Esophagus mucosa (tissue), 1 donor: Measurements from ENCODE around the gene NUB1. TPM values are rescaled to one million over a fixed set of nuclear protein-coding genes. Genes with fewer than 3 reads are reported as not detected.

Source experiments
- ATAC-seq: fragments of 200-7000 bp; cut with Tn5 transposase; one replicate; pipeline ENCODE4 v1.9.1; 2020
- total RNA-seq: library from RNA; stranded (reverse); gene quantifications from one replicate; pipeline ENCODE4 v1.2.4, GENCODE V29; 2023
- donor health status: DM: yes; HTN: yes; CAD: no.

Gene NUB1
- total RNA-seq, 1 donor from 2014 or later, result 19.8 TPM

- ATAC-seq, result peak; percentile 51
These were observed 27.8 kb upstream of the NUB1 start for GRCh38 chr7:151313857-151314256.

- no peak for ATAC-seq
These were observed 27.2 kb upstream of the NUB1 start for GRCh38 chr7:151314401-151314800.

GRCh38 chr7:151315038-151315655 is 26.5 kb upstream of the NUB1 start:
- peak; percentile 76 for ATAC-seq

- no peak for ATAC-seq
These were observed 24.7 kb upstream of the NUB1 start for GRCh38 chr7:151316896-151317295.

- no peak for ATAC-seq
These were observed 23.7 kb upstream of the NUB1 start for GRCh38 chr7:151317936-151318335.

GRCh38 chr7:151319189-151319588 is 22.4 kb upstream of the NUB1 start:
- no peak for ATAC-seq

GRCh38 chr7:151320263-151320845 is 21.3 kb upstream of the NUB1 start:
- no peak for ATAC-seq

- no peak for ATAC-seq
These were observed 20.3 kb upstream of the NUB1 start for GRCh38 chr7:151321341-151321740.

DNA sequence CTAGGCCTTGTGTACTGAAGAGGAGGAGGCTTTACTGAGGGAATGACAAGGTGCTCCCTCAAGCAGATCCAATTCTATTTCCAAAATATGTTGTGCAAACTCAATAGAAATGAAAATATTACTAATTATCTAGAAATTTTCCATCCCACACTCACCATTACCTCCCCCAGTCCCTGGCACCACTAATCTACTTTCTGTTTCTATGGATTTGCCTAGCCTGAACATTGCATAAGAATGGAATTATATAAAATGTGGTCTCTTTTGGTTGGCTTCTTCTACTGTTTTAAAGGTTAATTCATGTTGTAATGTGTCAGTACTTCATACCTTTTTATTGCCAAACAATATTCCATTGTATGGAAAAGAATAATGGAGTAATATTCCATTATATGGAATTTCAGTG is 18.7 kb upstream of the NUB1 start:
- no peak for ATAC-seq

GRCh38 chr7:151327022-151327421 is 14.6 kb upstream of the NUB1 start:
- no peak for ATAC-seq

GRCh38 chr7:151327659-151328058 is 14.0 kb upstream of the NUB1 start:
- ATAC-seq, result no peak

DNA sequence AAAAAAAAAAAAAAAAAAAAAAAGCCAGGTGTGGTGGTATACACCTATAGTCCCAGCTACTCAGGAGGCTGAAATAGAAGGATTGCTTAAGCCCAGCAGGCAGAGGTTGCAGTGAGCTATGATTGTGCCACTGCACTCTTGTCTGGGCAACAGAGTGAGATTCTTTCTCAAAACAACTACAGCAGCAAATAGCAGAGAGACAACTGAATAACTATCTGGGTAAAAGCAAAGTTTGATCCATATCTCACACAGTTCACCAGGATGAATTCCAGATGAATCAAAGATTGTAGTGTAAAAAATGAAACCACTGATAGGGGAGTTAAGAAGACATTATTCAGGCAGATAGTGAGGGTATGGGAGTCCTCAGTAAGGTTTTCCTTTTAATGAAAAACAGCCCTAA is 11.4 kb upstream of the NUB1 start:
- ATAC-seq, result no peak

- ATAC-seq, result no peak
These were observed 11.0 kb upstream of the NUB1 start for GRCh38 chr7:151330661-151331060.

GRCh38 chr7:151334628-151335027 is 7.0 kb upstream of the NUB1 start:
- ATAC-seq, result no peak

- no peak for ATAC-seq
These were observed 5.4 kb upstream of the NUB1 start for GRCh38 chr7:151336027-151336708.

DNA sequence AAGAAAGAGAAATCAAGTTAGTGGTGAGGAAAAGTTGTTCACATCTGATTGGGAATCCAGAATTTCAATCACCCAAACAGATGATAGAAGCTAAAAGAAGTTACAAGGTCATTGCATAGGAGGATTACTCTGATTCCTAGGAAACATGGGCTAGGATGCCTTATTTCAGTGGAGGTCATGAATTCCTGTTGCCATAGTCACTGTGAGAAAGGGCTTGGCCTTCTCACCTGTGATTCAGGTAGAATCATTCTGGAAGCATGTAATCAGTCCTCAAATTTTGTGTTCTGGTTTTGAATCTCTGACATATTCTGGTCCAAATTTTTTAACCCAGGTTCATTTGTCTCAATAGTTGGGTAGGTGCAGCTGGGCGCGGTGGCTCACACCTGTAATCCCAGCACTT is 4.3 kb upstream of the NUB1 start:
- ATAC-seq, result no peak

GRCh38 chr7:151338809-151339208 is 2.8 kb upstream of the NUB1 start:
- ATAC-seq, result no peak

- no peak for ATAC-seq
These were observed 1.8 kb upstream of the NUB1 start for GRCh38 chr7:151339651-151340382.

GRCh38 chr7:151340794-151341356 is 737 bp upstream of the NUB1 start:
- ATAC-seq, result peak; percentile 6

DNA sequence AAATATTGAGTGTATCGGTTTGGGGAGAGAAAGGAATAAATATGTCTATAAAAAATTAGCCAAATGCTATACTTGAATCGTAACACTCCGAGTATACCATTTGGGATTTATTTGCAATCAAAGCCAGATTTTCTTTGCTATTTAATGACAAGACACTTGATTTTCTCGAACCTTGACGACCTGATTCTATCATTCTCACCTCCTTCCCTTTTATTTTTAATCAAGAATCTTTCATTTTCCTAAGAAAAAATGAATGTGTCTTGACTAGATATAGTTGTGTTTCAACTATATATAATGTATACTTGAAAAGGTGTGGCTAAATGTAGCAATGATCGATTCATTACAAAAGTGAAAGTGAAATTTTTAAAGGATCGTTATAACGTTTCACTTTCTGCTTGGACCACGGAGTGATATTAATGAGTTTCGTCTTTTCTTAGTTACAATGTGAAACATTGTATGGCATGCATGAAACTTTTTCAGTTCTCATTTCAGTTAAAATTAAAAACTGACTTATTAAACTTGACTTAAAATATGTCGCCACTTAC is 562 bp downstream of the NUB1 start:
- ATAC-seq, result no peak

DNA sequence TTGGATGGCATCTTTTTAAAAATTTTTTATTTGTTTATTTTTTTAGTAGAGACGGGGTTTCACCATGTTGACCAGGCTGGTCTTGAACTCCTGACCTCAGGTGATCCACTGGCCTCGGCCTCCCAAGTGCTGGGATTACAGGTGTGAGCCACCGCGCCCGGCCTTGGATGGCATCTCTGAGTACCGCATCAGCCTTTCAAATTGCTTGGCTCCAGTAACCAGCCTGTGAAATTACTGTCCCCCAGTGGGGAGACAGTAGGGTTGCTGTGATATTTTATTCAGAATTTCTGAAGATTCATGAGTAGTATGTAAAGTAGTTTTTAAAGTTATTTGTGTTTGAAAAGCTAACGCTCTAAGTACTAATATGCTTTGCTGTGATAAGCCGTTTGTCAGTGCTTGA is 1.2 kb downstream of the NUB1 start:
- ATAC-seq, result no peak

DNA sequence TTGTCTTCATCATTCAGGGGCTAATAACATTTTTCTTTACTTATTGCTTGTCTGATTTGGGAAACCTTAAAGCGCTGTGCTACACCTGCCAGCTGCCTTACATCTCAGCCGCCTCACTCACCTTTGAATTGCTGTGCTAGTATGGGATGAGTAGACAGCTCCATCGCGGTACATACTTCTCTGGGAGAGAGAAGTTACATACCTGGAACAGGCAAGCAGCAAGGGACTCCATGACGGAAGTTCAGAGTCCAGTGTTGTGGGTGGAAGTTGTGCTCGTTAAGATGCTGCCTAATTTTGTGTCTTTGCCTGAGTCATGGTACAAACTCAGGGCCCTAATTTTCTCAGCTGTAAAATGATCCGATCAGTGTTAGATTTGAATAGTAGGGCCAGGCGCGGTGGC is 1.9 kb downstream of the NUB1 start:
- ATAC-seq, result no peak
